Nephron (organoid): ENCODE measurements around the gene ABCG4.
A peak's percentile ranks its signal among the peaks of the same experiment; 100 is the strongest.
"Not testable (repeated sequence)": the region's sequence is repeated elsewhere in the genome, so short reads cannot be mapped to it uniquely, and the experiment has no call there.

Experiments
- H3K27ac Mint-ChIP-seq, 3 experiments: 2 replicates each; pipeline ENCODE4 v1.8.0; 2020; ENCODE audit warnings: mixed read lengths in 3 of 3, mild to moderate bottlenecking in 2 of 3, moderate library complexity in 1 of 3
- H3K27me3 Mint-ChIP-seq: 2 replicates; pipeline ENCODE4 v1.8.0; 2021; ENCODE audit warnings: low read depth, mild to moderate bottlenecking, moderate library complexity, mixed read lengths
- H3K36me3 Mint-ChIP-seq: 2 replicates; pipeline ENCODE4 v1.8.0; 2020; ENCODE audit warnings: low read depth, mixed read lengths
- H3K4me1 Mint-ChIP-seq: 2 replicates; pipeline ENCODE4 v1.8.0; 2020; ENCODE audit warnings: mixed read lengths
- H3K4me3 Mint-ChIP-seq, 3 experiments: 2 replicates each; pipeline ENCODE4 v1.8.0; 2020; ENCODE audit warnings: mild to moderate bottlenecking in 3 of 3, mixed read lengths in 3 of 3, moderate library complexity in 2 of 3
- H3K9me3 Mint-ChIP-seq: 2 replicates; pipeline ENCODE4 v1.8.0; 2020; ENCODE audit warnings: mixed read lengths
- TF ChIP-seq, protein P1 (sequence below), 3 experiments: fragments of 200-600 bp; sonication (generic); IDR thresholded peaks; one replicate each; pipeline ENCODE4 v1.5.0; 2021; ENCODE audit warnings: antibody characterized with exemption in 3 of 3; ENCODE audit not compliant: unreplicated experiment in 3 of 3

ABCG4 gene

GRCh38 chr11:119180729-119181676 lies 32.2 kb downstream of the ABCG4 start:
- no peak overlapping the region for H3K4me3 Mint-ChIP-seq
- H3K9me3 Mint-ChIP-seq = no peaks in the 10 kb centered on the region
- H3K36me3 Mint-ChIP-seq = no peaks in the 10 kb centered on the region
- TF ChIP-seq, protein P1, sequence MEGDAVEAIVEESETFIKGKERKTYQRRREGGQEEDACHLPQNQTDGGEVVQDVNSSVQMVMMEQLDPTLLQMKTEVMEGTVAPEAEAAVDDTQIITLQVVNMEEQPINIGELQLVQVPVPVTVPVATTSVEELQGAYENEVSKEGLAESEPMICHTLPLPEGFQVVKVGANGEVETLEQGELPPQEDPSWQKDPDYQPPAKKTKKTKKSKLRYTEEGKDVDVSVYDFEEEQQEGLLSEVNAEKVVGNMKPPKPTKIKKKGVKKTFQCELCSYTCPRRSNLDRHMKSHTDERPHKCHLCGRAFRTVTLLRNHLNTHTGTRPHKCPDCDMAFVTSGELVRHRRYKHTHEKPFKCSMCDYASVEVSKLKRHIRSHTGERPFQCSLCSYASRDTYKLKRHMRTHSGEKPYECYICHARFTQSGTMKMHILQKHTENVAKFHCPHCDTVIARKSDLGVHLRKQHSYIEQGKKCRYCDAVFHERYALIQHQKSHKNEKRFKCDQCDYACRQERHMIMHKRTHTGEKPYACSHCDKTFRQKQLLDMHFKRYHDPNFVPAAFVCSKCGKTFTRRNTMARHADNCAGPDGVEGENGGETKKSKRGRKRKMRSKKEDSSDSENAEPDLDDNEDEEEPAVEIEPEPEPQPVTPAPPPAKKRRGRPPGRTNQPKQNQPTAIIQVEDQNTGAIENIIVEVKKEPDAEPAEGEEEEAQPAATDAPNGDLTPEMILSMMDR (IDR thresholded peaks at IDR 0.05; ENCODE audit: unreplicated experiment in 3 of 3) = no peak
- no peaks in the 10 kb centered on the region for H3K27me3 Mint-ChIP-seq
- peaks cover 5% of the 10 kb centered on the region for H3K4me1 Mint-ChIP-seq
- no peak overlapping the region for H3K27ac Mint-ChIP-seq

DNA sequence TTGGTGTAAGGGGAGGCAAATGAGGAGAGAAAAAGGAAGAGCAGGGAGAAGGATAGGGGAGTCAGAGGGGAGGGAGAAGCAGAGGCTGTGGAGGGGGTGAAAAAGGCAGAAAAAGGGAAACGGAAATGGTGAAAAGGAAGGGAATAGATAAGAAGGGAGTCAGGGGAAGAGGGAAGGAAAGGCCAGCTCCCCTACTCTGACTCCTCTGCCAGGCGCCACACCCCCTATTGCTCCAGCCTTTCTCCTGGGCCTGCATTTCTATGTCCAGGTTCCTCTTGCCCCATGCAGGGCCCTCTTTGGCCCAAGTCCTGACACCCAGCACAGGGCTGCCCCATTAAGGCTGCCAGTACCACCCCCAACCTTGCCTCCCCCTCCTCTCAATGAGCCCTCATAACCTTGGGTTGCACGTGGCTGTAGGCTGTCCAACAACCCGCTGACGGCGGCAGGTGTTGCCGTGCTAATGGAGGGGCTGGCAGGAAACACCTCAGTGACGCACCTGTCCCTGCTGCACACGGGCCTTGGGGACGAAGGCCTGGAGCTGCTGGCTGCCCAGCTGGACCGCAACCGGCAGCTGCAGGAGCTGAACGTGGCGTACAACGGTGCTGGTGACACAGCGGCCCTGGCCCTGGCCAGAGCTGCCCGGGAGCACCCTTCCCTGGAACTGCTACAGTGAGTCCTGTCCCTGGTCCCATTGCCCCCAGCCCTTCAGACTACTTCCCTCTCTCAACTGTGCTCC lies 33.0 kb downstream of the ABCG4 start:
- Mint-ChIP-seq H3K27ac (no peak overlapping the region), H3K27me3 (no peaks in the 10 kb centered on the region), H3K9me3 (no peaks in the 10 kb centered on the region), H3K36me3 (no peaks in the 10 kb centered on the region), H3K4me3 (no peak overlapping the region), H3K4me1 (peaks cover 5% of the 10 kb centered on the region)
- TF ChIP-seq, protein P1 (IDR thresholded peaks at IDR 0.05; ENCODE audit: unreplicated experiment in 3 of 3) = no peak

DNA sequence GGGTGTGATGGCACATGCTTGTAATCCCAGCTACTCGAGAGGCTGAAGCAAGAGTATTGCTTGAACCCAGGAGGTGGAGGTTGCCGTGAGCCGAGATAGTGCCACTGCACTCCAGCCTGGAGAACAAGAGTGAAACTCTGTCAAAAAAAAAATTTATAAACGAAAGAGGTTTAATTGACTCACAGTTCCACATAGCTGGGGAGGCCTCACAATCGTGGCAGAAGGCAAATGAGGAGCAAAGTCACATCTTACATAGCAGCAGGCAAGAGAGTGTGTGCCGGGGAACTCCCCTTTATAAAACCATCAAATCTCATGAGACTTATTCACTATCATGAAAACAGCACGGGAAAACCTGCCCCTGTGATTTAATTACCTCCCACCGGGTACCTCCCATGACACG lies 35.5 kb downstream of the ABCG4 start:
- H3K27ac Mint-ChIP-seq, H3K27me3 Mint-ChIP-seq, H3K9me3 Mint-ChIP-seq, H3K4me3 Mint-ChIP-seq, H3K4me1 Mint-ChIP-seq, H3K36me3 Mint-ChIP-seq: not testable (repeated sequence)

DNA sequence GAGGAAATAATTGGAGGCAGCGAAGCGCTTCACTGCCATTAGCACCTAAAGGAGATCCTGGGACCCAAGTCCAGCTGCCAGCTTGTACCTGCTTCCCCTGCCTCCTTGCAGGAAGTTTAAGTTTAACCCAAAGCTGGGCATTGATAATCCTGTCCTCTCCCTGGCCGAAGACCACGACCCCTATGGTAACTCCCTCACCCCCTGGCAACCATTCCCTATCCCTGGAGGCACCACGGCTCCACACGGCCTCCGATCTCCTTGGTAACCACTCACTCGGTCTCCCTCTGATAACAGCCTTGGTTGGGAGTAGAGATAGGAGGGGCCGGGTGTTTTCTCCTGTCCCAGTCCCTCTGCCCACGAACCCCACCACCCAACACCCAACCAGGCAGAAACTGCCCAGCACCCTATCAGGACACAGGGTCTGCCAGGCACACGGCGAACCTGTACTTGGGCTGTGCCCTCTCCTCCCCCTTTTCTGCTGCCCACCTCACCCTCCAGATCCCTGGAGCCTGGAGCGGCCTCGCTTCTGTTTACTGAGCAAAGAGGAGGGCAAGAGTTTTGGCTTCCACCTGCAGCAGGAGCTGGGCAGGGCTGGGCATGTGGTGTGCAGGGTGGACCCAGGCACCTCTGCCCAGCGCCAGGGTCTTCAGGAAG lies 37.3 kb downstream of the ABCG4 start:
- no peaks in the 10 kb centered on the region for H3K36me3 Mint-ChIP-seq
- TF ChIP-seq, protein P1 (IDR thresholded peaks at IDR 0.05; ENCODE audit: unreplicated experiment in 3 of 3) = no peak
- H3K27ac Mint-ChIP-seq = peak overlapping the region in 2 of 3 experiments; percentile 12 to 82
- H3K4me3 Mint-ChIP-seq = peak overlapping the region in 2 of 3 experiments; percentile 24 to 56
- H3K27me3 Mint-ChIP-seq = peaks cover 5% of the 10 kb centered on the region
- H3K4me1 Mint-ChIP-seq = no peaks in the 10 kb centered on the region
- H3K9me3 Mint-ChIP-seq = no peaks in the 10 kb centered on the region

GRCh38 chr11:119187123-119187892 lies 38.5 kb downstream of the ABCG4 start:
- H3K4me1 Mint-ChIP-seq = no peaks in the 10 kb centered on the region
- H3K27me3 Mint-ChIP-seq = peaks cover 5% of the 10 kb centered on the region
- H3K27ac Mint-ChIP-seq = no peak overlapping the region
- H3K9me3 Mint-ChIP-seq = no peaks in the 10 kb centered on the region
- no peaks in the 10 kb centered on the region for H3K36me3 Mint-ChIP-seq
- no peak overlapping the region for H3K4me3 Mint-ChIP-seq
- TF ChIP-seq, protein P1 (IDR thresholded peaks at IDR 0.05; ENCODE audit: unreplicated experiment in 3 of 3) = no peak
